GM18873 (cell line): ENCODE results near the gene CEP120.

Experiments
- ATAC-seq: cut with Tn5 transposase; IDR thresholded peaks from one replicate; pipeline ENCODE4 v1.9.1; 2021; ENCODE audit warnings: mild to moderate bottlenecking, moderate library complexity, moderate number of reproducible peaks; ENCODE audit not compliant: unreplicated experiment, low FRiP score

The CEP120 gene

GRCh38 chr5:123304777-123305316 is 118.4 kb downstream of the CEP120 start:
- no peak for ATAC-seq

GRCh38 chr5:123303802-123304201 is 119.4 kb downstream of the CEP120 start:
- no peak for ATAC-seq

GRCh38 chr5:123300266-123300665 is 122.9 kb downstream of the CEP120 start:
- ATAC-seq = no peak

GRCh38 chr5:123299136-123299535 is 124.1 kb downstream of the CEP120 start:
- ATAC-seq = no peak

- no peak for ATAC-seq
Measured at GRCh38 chr5:123298335-123299030, 124.7 kb downstream of the CEP120 start.

DNA sequence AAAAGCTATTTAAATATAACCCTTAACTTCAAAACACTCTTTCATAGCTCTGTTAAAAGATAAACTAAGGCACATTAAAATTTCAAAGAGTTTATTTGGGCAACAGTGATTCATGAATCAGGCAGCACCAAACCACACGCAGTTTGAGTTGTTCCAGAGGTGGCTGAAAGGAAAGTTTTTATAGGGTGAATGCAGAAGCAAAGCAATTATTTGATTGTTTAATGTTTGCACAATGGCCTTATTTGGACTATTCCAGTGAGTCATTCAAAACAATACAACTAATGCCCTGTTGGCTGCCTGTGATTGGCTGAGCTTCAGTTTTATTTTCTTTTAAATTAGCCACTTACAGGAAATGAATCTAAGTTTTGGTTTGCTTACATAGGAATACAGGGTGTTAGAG is 125.3 kb downstream of the CEP120 start:
- no peak for ATAC-seq

DNA sequence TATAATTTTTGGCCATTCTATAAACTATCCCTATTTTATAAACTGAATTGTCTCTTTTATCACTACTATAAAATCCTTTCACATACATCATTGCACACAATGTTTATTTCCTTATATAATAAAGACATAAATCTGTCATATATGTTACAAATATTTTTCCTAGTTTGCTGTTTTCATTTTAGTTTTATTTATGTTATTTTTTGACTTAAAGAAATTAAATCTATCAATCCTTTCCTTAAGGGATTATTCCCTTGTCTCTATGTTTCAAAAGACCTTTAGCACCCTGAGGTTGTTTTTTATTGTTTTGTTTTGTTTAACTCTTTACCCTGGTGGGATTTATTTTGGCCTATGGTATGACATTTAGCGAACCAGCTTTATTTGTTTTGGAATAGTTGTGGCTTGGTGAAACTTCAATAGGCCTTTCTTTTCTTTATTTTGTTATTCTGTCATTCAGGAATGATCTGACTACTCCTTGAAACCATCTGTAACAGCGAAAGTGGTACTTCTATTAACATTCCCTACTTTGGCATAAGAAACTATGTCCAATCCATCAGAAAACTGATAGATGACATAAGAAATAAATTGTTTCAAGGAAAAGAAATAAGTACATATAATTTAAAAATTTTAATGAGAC is 125.9 kb downstream of the CEP120 start:
- ATAC-seq = no peak
